ENCODE results near the gene FLNC.

FLNC gene

DNA sequence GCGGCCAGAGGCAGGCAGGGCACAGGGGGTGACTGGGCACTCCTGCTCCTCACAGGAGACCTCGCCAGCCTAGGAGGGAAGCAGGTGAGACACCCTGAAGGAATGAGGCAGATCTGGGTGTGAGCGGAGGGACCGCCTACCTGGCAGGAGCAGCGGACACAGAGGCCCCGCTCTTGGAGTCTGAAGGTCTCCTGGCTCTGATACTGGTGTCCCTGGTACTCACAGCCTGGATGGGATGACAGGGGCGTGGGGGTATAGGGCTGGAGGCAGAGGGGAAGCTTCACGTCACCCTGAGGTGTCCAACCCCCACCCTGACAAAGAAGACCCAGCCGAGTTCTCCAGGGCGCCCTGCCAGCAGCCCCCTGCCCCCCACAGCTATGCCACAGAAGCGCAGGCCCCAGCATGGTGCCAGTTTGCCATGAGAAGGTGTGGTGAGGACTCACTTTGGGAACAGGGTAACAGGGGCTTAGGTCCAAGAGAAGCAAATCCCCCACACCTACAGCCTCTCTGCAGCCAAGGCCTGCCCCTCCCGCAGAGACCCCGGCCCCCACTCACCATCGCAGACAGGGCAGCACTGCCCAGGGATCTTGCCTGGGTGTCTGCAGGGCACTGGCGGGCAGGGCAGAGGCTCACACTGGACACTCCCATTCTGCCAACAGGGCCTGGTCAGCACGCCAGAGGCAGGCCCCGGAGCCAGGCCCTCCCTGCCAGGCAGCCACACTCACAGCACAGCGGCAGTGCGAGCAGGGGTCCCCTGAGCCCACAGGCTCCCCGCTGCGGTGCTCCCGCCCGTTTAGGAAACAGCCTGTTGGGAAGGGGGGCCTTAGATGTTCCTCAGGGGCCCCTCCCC, 63.3 kb downstream of the FLNC start:
- DNase-seq, result no peak

DNA sequence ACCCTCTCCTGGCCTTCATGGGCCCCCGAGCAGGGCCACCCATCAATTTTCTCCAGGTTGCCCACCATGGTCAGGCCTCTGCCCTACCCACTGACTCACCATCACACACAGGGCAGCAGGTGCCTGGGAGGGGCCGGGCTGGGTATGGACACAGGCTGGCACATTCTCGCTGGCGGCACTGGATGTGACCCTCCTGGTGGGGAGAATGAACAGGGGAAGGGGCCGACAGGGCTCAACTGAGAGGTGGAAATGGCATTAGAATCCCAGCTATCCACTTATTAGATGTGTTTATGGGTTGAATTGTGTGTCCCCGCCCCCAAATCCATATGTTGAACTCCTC, 63.9 kb downstream of the FLNC start:
- no peak for DNase-seq

- no peak for DNase-seq
These were observed 65.1 kb downstream of the FLNC start for GRCh38 chr7:128895320-128895719.

DNA sequence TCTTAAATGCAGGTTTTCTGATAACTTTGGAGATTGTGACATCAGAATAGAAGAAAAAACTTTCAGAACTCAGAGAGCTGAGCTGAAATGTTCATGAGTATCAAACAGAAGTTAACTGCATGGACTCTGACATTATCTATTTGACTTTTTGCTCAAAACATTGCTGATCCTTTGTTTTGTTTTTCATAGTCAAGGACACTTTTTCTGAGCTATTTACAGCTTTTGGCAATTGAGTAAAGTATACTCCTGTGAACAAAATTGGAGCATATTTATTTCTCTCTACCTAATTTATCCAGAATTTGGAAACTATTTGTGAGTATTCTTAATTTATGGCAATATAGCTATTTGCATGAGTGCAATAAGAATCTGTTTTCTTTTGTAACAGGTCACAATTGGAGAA, 69.2 kb downstream of the FLNC start:
- DNase-seq, result no peak

DNA sequence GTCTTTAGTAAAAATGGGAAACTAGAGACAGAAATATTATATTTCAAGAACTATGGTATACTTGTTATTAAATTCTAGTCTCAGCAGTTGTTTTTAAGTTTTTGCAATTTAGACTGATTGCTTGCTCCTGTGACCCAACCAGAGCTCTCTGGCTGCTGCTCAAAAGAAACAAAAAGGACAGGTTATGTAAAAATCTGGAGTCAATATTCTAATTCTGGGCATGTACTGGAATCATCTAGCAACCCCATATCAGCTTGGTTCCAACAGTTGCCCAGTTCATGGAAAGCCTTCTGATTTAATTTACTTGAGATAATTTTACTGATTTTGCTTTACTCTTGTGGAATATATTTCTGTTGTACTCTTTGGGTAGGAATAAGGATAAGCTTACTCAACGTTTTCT, 70.0 kb downstream of the FLNC start:
- DNase-seq, result no peak

DNA sequence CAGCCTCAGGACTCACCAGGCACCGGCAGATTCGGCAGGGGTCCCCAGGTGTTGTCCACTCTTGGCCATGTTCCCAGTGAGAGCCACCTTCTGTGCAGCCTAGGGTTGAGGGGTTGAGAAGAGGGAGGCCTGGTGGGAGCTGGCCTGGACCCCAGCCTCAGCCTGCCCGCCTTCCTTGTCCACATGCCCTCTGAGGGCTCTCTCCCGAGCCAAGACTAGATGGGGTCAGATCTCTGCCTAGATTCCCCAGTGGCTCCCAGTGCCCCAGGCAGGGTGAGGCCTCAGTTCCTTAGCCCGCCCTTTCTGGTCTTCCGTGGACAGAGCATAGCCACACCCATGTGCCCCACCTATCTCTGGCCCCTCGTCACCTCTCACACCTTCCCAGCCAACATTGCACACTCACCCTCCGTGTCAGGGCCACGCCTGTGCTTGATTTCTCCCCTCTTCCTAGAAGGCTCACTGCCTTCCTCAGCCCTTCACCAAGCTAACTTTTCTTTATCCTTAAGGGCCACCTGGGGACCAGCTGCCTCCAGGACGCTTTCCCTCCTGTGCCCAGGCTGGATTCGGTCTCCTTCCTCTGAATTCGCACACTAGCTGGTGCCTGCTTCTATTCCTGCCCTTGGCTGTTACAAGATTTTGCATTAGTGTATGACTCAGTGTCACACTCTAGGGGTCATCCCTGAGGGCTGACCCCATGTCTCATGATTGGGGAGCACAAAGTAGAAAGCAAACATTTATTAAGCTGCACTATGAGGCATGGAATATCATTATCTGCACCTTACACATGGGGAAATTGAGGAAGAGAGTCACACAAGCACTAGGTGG, 72.8 kb downstream of the FLNC start:
- no peak for DNase-seq

- no peak for DNase-seq
These were observed 73.6 kb downstream of the FLNC start for GRCh38 chr7:128903621-128904361.

DNA sequence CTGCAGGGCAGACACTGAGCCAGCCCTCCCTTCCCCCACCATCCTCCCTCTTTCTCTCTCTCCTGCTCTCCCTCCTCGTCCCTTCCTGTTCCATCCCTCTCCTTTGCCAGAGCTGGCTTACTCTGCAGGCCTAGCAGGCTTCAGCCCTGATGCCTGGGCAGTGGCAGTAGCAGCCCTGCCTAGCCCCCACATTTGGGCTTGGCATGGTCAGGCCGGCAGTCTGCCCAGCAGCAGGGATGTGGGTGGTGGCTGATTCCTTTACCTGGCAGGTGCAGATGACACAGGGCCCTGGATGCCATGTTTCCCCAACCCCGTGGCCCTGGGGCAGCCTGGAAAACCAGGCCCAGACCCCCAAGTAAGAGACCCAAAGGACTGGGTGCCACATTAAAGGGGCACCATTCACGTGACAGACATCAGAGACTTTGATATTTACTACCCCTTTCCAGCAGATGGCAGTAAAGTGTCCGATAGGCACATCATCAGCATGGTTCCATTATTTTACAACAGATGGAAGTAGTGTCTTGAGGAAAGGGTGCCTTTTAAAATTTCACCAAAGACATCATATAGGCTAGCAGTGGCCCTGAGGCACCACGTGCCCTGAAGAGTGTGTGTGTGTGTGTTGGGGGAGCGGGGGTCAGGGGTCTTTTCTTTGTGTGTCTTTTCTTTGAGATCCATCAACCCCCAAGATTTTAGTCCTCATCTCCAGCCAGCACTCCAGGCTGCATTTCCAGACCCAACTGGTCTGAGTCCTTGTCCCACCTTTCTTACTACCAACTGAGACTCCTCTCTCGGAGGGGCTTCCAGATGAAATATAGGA, 74.4 kb downstream of the FLNC start:
- no peak for DNase-seq

DNA sequence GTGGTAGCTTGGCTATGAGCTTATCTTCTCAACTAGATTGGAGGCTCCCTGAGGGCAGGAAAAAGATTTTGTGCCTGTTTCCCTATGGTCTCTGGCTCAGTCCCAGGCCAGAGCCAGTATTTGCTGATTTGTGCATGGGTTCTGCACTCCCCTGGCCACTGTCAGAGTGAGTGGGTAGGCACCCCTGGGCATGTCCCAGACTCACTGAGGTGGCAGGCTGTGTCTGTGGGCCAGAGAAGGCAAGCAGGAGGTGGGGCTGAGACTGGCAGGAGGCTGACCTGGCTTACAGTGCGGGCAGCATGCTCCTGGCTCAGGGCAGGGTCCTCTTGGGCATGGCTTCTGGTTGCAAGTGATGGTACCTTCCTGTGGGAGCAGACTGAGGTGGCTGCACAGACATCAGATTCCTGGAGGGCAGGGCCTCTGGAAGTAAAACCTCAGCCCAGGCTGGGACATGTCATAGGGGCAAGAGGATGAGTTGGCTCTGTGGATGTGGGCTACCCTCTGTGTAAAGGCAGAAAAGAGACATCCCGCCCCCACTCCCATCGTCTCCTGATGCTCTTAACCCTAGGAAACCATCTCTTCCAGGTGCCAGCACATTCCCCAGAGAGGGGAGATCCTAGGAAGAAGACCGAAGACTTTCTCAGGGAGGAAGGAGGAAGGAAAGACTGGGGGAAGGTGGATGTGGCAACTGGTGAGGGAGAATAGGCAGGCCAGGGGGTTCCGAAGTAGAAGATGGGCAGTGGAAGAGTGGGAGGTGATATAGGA, 76.0 kb downstream of the FLNC start:
- no peak for DNase-seq

DNA sequence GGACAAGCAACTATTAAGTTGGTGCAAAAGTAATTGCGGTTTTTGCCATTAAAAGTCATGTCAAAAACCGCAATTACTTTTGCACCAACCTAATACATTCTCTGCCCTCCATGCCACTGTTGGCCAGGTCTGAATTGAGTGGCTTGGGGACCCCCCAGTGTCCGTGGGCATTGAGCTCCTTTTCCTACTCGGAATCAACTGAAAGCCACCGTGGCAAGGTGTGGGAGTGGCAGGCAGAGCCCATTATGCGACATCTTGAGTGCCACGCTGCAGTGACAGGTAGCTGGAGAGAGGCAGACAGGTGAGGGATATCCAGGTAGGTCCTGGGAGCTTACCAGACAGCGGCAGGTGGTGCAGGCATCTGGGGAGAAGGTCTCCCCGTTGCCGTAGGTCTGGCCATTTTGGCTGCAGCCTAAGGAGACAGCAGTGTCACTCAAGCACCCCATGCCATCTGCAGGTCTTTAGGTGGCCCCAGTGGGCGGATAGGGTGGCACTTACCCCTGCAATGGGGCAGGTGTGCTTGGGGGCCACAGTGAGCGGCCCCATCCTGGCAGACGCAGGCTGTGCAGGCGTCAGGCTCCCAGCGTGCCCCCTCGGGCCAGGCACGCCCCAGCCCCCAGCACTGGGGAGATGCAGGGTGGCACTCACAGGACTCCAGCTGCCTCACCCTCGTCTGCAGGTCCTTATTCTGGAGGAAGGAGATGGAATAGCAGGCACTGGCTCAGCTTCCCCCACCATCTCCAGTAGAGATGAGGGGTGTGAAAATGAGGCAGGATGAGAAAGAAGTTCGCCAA, 76.8 kb downstream of the FLNC start:
- no peak for DNase-seq
